SK-N-SH (cell line): ENCODE measurements around the gene CHST11. TPM values are rescaled to one million over a fixed set of nuclear protein-coding genes. Genes with fewer than 3 reads are reported as not detected.

Experiments
- CTCF ChIA-PET: fragments of 300-600, 350-600 bp; formaldehyde crosslinking; extraction: SDS; loops from one replicate; lab custom pipeline; 2021; lab: Yijun Ruan, JAX
- POLR2A ChIA-PET: fragments of 350-600 bp; sonication (Branson Sonifier 250); formaldehyde crosslinking; extraction: SDS; loops from one replicate; lab custom pipeline; 2020; ENCODE audit warnings: antibody characterized with exemption, inconsistent platforms; lab: Yijun Ruan, JAX
- DNase-seq: peaks from one replicate; pipeline ENCODE4 v3.0.0; 2012
- H2AFZ ChIP-seq: fragments of 200-600 bp; sonication (generic); 2 replicates; pipeline ENCODE4 v1.8.1; 2016; ENCODE audit warnings: antibody characterized with exemption, mild to moderate bottlenecking, low read depth
- H3F3A ChIP-seq: fragments of 200-600 bp; sonication (generic); replicated peaks from 2 replicates; pipeline ENCODE3; 2016; ENCODE audit warnings: antibody characterized with exemption, mild to moderate bottlenecking; ENCODE audit not compliant: insufficient read depth
- H3K27ac ChIP-seq, 2 experiments: fragments of 200-500 bp in 1 of 2; fragments of 200-600 bp in 1 of 2; sonication (Bioruptor generic) in 1 of 2; sonication (generic), shearing (Covaris generic) in 1 of 2; 2 replicates each; pipeline versions ENCODE4 v1.5.1 to v1.6.1; 2014 to 2016; ENCODE audit warnings: low read depth in 2 of 2, inconsistent platforms in 1 of 2, low read length in 1 of 2, mild to moderate bottlenecking in 1 of 2, mixed read lengths in 1 of 2
- H3K27me3 ChIP-seq: fragments of 200-600 bp; sonication (generic), shearing (Covaris generic); 2 replicates; pipeline ENCODE4 v1.6.1; 2016; ENCODE audit warnings: mixed run types; ENCODE audit not compliant: insufficient read depth
- H3K36me3 ChIP-seq, 2 experiments: fragments of 200-500 bp in 1 of 2; fragments of 200-600 bp in 1 of 2; sonication (Bioruptor generic) in 1 of 2; sonication (generic) in 1 of 2; replicated peaks in 1 of 2; 2 replicates each; pipeline versions ENCODE3 to v1.5.1; 2014 to 2016; ENCODE audit warnings: low read length in 1 of 2, mild to moderate bottlenecking in 1 of 2; ENCODE audit not compliant: insufficient read depth in 2 of 2, control insufficient read depth in 1 of 2
- H3K4me1 ChIP-seq, 2 experiments: fragments of 200-500 bp in 1 of 2; fragments of 200-600 bp in 1 of 2; sonication (Bioruptor generic) in 1 of 2; sonication (generic), shearing (Covaris generic) in 1 of 2; 2 replicates each; pipeline versions ENCODE4 v1.5.1 to v1.6.1; 2014 to 2016; ENCODE audit warnings: low read depth in 1 of 2, low read length in 1 of 2, mixed run types in 1 of 2; ENCODE audit not compliant: insufficient read depth in 2 of 2, control insufficient read depth in 1 of 2
- H3K4me2 ChIP-seq: fragments of 200-600 bp; sonication (generic), shearing (Covaris generic); 2 replicates; pipeline ENCODE4 v1.6.1; 2017; ENCODE audit warnings: mixed run types
- H3K4me3 ChIP-seq, 2 experiments: fragments of 200-500 bp in 1 of 2; fragments of 200-600 bp in 1 of 2; sonication (Bioruptor generic) in 1 of 2; sonication (generic), shearing (Covaris generic) in 1 of 2; 2 replicates each; pipeline versions ENCODE4 v1.5.1 to v1.8.1; 2014 to 2016; ENCODE audit warnings: low read depth in 2 of 2, inconsistent platforms in 1 of 2, low read length in 1 of 2, mild to moderate bottlenecking in 1 of 2, mixed read lengths in 1 of 2, moderate library complexity in 1 of 2
- H3K79me2 ChIP-seq: fragments of 200-600 bp; sonication (generic); 2 replicates; pipeline ENCODE4 v1.8.1; 2017; ENCODE audit warnings: mild to moderate bottlenecking; ENCODE audit not compliant: insufficient read depth
- H3K9ac ChIP-seq: fragments of 200-600 bp; sonication (generic); 2 replicates; pipeline ENCODE4 v1.6.1; 2017; ENCODE audit warnings: mixed run types
- H3K9me2 ChIP-seq: fragments of 200-600 bp; sonication (generic); 2 replicates; pipeline ENCODE4 v1.6.1; 2017; ENCODE audit warnings: mixed run types
- H3K9me3 ChIP-seq: fragments of 200-600 bp; sonication (generic); 2 replicates; pipeline ENCODE4 v1.6.1; 2017; ENCODE audit warnings: mixed run types, mild to moderate bottlenecking, moderate library complexity
- H4K20me1 ChIP-seq: fragments of 200-600 bp; sonication (generic); 2 replicates; pipeline ENCODE4 v1.6.1; 2017; ENCODE audit warnings: mild to moderate bottlenecking, mixed run types; ENCODE audit not compliant: insufficient read depth
- EP300 ChIP-seq, 2 experiments: IDR thresholded peaks; 2 replicates each; pipeline versions ENCODE4 v1.4.0 to v1.6.1; 2012; ENCODE audit warnings: borderline replicate concordance in 1 of 2, low read depth in 1 of 2, low read length in 1 of 2
- EZH2phosphoT487 ChIP-seq: fragments of 200-600 bp; sonication (generic); IDR thresholded peaks from 2 replicates; pipeline ENCODE4 v1.6.1; 2017; ENCODE audit warnings: low read depth, mixed run types, mild to moderate bottlenecking, antibody characterized with exemption, moderate library complexity, borderline replicate concordance
- GABPA ChIP-seq: IDR thresholded peaks from 2 replicates; pipeline ENCODE4 v1.4.0; 2012; ENCODE audit warnings: low read depth, mild to moderate bottlenecking
- JUND ChIP-seq: IDR thresholded peaks from 2 replicates; pipeline ENCODE4 v1.4.0; 2012
- MEF2A ChIP-seq: IDR thresholded peaks from 2 replicates; pipeline ENCODE4 v1.4.0; 2012; ENCODE audit warnings: low read depth, borderline replicate concordance
- NFIC ChIP-seq: IDR thresholded peaks from 2 replicates; pipeline ENCODE4 v1.4.0; 2012; ENCODE audit warnings: borderline replicate concordance
- RAD21 ChIP-seq: IDR thresholded peaks from 2 replicates; pipeline ENCODE4 v1.6.1; 2012; ENCODE audit warnings: mild to moderate bottlenecking, low read length
- RCOR1 ChIP-seq: fragments of 150-350 bp; IDR thresholded peaks from 2 replicates; pipeline ENCODE4 v1.6.1; 2017; ENCODE audit warnings: antibody characterized with exemption, low read length
- REST ChIP-seq: IDR thresholded peaks from 2 replicates; pipeline ENCODE4 v1.6.1; 2012; ENCODE audit warnings: mild to moderate bottlenecking, low read depth, low read length, moderate library complexity
- TAF1 ChIP-seq: IDR thresholded peaks from 2 replicates; pipeline ENCODE4 v1.6.1; 2012; ENCODE audit warnings: low read depth, mild to moderate bottlenecking, low read length, moderate library complexity, borderline replicate concordance
- TEAD4 ChIP-seq: IDR thresholded peaks from 2 replicates; pipeline ENCODE4 v1.4.0; 2012; ENCODE audit warnings: mild to moderate bottlenecking, borderline replicate concordance; ENCODE audit not compliant: insufficient read depth
- WGBS: methylation state at CpG from one replicate; pipeline ENCODE4 v1.1.6; 2017; ENCODE audit warnings: low lambda C conversion rate; 5-methylcytosine and 5-hydroxymethylcytosine counted together
- polyA plus RNA-seq, 3 experiments: library from polyadenylated mRNA; depleted of rRNA; stranded (reverse); fragments of >200 nt; gene quantifications; 2 replicates each; pipeline ENCODE4 v1.2.3, GENCODE V29; 2012
- TF ChIP-seq, protein P1 (sequence below): fragments of 150-350 bp; IDR thresholded peaks from 2 replicates; pipeline ENCODE4 v1.6.1; 2017; ENCODE audit warnings: antibody characterized with exemption, low read length, low read depth, borderline replicate concordance
- TF ChIP-seq, protein P2 (sequence below): IDR thresholded peaks from 2 replicates; pipeline ENCODE4 v1.4.0; 2012; ENCODE audit warnings: low read depth, borderline replicate concordance

Gene CHST11
- polyA plus RNA-seq, 1 of the 3 experiments (the other 2 are of a cell fraction), result 18.6 TPM

DNA sequence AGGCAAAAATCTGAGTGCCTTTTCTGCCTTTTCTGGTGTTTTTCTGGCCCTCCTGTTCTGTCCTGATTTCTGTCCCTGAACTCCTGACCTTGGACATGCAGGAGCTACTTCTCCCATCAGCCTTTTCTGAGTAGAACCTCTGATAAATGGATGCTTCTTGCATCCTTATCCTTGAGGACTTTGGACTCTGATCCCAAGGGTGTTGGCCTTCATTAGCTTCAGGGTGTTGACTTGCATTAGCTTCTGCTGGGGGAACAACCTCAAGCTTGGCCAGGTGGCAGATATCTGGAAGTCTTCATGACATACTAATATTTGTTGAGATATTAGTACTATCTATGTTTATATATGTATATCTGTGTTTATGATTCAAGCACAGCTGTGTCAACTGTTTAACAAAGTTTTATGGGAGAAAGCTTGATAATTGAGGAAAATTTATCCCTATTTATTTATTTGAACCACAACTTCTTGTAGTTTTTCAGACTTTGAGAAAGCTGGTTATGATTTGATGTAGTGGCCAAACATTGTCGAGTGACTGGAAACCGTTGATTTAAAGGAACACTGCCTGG lies 124.3 kb downstream of the CHST11 start:
- CTCF ChIA-PET, result no interaction called here
- no peak for TF ChIP-seq TAF1
- TF ChIP-seq EZH2phosphoT487, result no peak
- TF ChIP-seq REST, result no peak
- TF ChIP-seq TEAD4, result no peak
- TF ChIP-seq GABPA, result no peak
- TF ChIP-seq, protein P1, sequence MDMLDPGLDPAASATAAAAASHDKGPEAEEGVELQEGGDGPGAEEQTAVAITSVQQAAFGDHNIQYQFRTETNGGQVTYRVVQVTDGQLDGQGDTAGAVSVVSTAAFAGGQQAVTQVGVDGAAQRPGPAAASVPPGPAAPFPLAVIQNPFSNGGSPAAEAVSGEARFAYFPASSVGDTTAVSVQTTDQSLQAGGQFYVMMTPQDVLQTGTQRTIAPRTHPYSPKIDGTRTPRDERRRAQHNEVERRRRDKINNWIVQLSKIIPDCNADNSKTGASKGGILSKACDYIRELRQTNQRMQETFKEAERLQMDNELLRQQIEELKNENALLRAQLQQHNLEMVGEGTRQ, result no peak
- no peak overlapping the region for H2AFZ ChIP-seq
- no peaks in the 10 kb centered on the region for H3K36me3 ChIP-seq
- H3F3A ChIP-seq, result peaks cover 26% of the 10 kb centered on the region
- H3K4me2 ChIP-seq, result no peak overlapping the region
- no peak overlapping the region for H3K4me3 ChIP-seq
- H3K79me2 ChIP-seq, result peaks cover 4% of the 10 kb centered on the region; the same call in 1 of the 2 replicates
- no peaks in the 10 kb centered on the region for H4K20me1 ChIP-seq
- H3K27me3 ChIP-seq, result no peaks in the 10 kb centered on the region
- peaks cover 2 to 27% of the 10 kb centered on the region in 2 experiments; a peak in 3 of 4 replicates for H3K4me1 ChIP-seq
- no peak for DNase-seq
- H3K27ac ChIP-seq, result no peak overlapping the region
- H3K9ac ChIP-seq, result no peak overlapping the region
- H3K9me3 ChIP-seq, result no peaks in the 10 kb centered on the region
- POLR2A ChIA-PET, result no interaction called here
- no peaks in the 10 kb centered on the region for H3K9me2 ChIP-seq
- WGBS, result 96% methylated on average over 2 of the region's 2 CpGs

DNA sequence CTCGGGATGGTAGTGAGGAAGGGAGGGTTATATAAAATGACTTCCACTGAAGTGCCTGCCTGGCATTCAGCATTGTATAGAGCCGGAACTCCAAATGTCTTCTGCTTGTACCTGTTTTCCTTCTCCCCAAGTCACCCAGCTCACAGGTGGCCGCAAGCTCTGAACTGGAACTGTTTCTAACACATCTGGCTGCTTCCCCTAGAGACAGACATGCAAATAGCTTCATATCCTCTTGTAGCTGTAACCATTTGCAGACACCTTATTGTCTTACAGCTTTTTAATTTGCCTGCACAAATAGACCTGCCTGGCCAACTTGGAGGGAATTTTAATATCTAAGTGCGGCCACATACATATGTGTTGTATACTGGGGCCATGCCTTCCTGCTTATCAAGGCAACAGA lies 126.0 kb downstream of the CHST11 start:
- Histone ChIP-seq H3K9me3 (no peaks in the 10 kb centered on the region), H3K79me2 (peaks cover 4% of the 10 kb centered on the region; the same call in 1 of the 2 replicates), H3K4me3 (no peak overlapping the region), H3K9me2 (no peaks in the 10 kb centered on the region), H4K20me1 (no peaks in the 10 kb centered on the region), H3F3A (peaks cover 15% of the 10 kb centered on the region), H3K27ac (no peak overlapping the region), H3K4me1 (peaks cover 2 to 22% of the 10 kb centered on the region in 2 experiments; a peak in 3 of 4 replicates), H3K9ac (no peak overlapping the region), H2AFZ (no peak overlapping the region), H3K27me3 (no peaks in the 10 kb centered on the region), H3K4me2 (no peak overlapping the region), H3K36me3 (no peaks in the 10 kb centered on the region)
- no peak for DNase-seq
- CTCF ChIA-PET, result interaction anchor here (0.6 kb wide), 1 partner anchor 23 kb away, joined by 3 read pairs; no protein-coding TSS in a partner anchor
- 99% methylated on average over 4 of the region's 4 CpGs for WGBS
- TF ChIP-seq TEAD4, result no peak
- TF ChIP-seq, protein P2, sequence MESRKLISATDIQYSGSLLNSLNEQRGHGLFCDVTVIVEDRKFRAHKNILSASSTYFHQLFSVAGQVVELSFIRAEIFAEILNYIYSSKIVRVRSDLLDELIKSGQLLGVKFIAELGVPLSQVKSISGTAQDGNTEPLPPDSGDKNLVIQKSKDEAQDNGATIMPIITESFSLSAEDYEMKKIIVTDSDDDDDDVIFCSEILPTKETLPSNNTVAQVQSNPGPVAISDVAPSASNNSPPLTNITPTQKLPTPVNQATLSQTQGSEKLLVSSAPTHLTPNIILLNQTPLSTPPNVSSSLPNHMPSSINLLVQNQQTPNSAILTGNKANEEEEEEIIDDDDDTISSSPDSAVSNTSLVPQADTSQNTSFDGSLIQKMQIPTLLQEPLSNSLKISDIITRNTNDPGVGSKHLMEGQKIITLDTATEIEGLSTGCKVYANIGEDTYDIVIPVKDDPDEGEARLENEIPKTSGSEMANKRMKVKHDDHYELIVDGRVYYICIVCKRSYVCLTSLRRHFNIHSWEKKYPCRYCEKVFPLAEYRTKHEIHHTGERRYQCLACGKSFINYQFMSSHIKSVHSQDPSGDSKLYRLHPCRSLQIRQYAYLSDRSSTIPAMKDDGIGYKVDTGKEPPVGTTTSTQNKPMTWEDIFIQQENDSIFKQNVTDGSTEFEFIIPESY, result no peak
- no peak for TF ChIP-seq TAF1
- no peak for TF ChIP-seq MEF2A
- no peak for TF ChIP-seq RCOR1
- no peak for TF ChIP-seq JUND
- no peak for TF ChIP-seq NFIC
- no peak for TF ChIP-seq RAD21
- TF ChIP-seq EP300 (IDR thresholded peaks at IDR 0.05; ENCODE audit: borderline replicate concordance in 1 of 2, low read depth in 1 of 2, low read length in 1 of 2), result no peak
- POLR2A ChIA-PET, result interaction anchor here (1.2 kb wide), 1 partner anchor 13 kb away, joined by 3 read pairs; no protein-coding TSS in a partner anchor
